Esophagus squamous epithelium (tissue), 4 donors: ENCODE data around the gene TXNDC11.

ENCODE experiments used
- POLR2A ChIP-seq, 4 donors: fragments of 450-650 bp; IDR thresholded peaks; one replicate each; pipeline ENCODE4 v1.6.1; 2017; ENCODE audit warnings: antibody characterized with exemption in 4 of 4, mild to moderate bottlenecking in 4 of 4, moderate library complexity in 3 of 4
- TF ChIP-seq, protein P1 (sequence below), 6 experiments: fragments of 450-650 bp in 4 of 6; fragments of 200-600 bp in 2 of 6; sonication (generic) in 2 of 6; IDR thresholded peaks; one replicate each; pipeline ENCODE4 v1.5.1; 2016 to 2019; ENCODE audit warnings: antibody characterized with exemption in 6 of 6, mild to moderate bottlenecking in 4 of 6, moderate library complexity in 4 of 6

DNA sequence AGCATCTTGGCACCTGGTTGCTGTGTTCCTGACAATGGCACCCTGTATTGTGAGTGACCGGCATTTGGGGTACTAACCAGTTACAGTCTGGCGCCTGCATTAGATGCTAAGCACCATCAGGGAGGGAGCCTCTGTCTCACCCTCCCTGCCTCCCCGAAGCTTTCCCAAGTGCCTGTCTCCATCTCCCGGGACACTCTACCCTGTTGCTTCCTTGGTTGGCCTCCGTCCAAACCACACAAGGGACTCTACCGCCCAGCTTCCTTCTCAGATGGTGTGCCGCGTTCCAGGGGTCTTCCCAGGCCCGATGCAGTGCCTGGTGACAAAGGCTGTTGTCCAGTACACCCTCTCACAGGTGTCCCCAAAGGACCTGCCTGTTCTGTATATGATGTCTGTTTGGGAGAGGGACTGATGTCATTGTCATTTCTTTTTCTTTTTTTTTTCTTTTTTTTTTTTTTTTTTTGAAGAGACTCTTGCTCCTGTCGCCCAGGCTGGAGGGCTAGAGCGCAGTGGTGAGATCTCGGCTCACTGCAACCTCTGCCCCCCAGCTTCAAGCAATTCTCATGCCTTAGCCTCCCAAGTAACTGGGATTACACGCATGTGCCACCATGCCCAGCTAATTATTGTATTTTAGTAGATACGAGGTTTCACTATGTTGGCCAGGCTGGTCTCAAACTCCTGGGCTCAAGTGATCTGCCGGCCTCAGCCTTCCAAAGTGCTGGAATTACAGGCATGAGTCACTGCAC is 67.7 kb downstream of the TXNDC11 start:
- TF ChIP-seq, protein P1, sequence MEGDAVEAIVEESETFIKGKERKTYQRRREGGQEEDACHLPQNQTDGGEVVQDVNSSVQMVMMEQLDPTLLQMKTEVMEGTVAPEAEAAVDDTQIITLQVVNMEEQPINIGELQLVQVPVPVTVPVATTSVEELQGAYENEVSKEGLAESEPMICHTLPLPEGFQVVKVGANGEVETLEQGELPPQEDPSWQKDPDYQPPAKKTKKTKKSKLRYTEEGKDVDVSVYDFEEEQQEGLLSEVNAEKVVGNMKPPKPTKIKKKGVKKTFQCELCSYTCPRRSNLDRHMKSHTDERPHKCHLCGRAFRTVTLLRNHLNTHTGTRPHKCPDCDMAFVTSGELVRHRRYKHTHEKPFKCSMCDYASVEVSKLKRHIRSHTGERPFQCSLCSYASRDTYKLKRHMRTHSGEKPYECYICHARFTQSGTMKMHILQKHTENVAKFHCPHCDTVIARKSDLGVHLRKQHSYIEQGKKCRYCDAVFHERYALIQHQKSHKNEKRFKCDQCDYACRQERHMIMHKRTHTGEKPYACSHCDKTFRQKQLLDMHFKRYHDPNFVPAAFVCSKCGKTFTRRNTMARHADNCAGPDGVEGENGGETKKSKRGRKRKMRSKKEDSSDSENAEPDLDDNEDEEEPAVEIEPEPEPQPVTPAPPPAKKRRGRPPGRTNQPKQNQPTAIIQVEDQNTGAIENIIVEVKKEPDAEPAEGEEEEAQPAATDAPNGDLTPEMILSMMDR (IDR thresholded peaks at IDR 0.05), result no peak
- TF ChIP-seq POLR2A (IDR thresholded peaks at IDR 0.05), result no peak
